ENCODE results near the gene CEP152. TPM values are rescaled to one million over a fixed set of nuclear protein-coding genes. Genes with fewer than 3 reads are reported as not detected.

The CEP152 gene
- total and polyA plus RNA-seq, 2 of the 13 experiments (the other 11 are each of a cell fraction or from before 2014, with no cell fraction given), result 1.3 to 14.7 TPM

DNA sequence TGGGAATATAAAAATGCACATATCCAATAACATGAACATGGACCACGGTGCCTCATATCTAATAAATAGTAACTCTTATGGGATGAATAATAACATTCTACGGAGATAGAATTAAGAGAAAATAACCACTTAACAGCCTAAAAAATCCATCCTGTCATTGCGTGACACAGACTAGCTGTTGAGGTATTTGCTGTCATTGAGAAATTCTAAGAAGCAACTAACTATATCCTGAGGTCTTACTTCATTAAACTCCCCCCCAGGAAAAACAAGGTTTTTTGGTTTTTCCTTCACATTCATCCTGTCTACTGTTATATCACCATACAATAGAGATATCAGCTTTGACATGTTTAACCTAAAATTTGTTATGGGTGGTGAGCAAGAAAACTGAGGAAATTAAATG lies 14.3 kb downstream of the CEP152 start:
- CTCF ChIA-PET (ENCODE audit: low intra/inter-chr PET ratio, low total read pairs), result no interaction called here
- DNase-seq (ENCODE audit: low spot score), result no peak
- H3K4me1 ChIP-seq (ENCODE audit: insufficient read depth, low read length), result peaks cover 21% of the 10 kb centered on the region
- H3K27me3 ChIP-seq (ENCODE audit: control insufficient read depth in 1 of 2, insufficient read depth in 2 of 2, low read length in 2 of 2), result no peaks in the 10 kb centered on the region; a peak in 1 of 5 replicates
- H2AFZ ChIP-seq (ENCODE audit: low read length), result no peak overlapping the region
- intact Hi-C loops (cut with micrococcal nuclease; ENCODE audit: unreplicated experiment) (no loop called here), in situ Hi-C loops (cut with HindIII; ENCODE audit: extremely low pct_ligation_motif_present, low pct_unique_long_range_greater_than_20kb) (no loop called here)
- POLR2A ChIA-PET, result no interaction called here
- TF ChIP-seq, protein P1, sequence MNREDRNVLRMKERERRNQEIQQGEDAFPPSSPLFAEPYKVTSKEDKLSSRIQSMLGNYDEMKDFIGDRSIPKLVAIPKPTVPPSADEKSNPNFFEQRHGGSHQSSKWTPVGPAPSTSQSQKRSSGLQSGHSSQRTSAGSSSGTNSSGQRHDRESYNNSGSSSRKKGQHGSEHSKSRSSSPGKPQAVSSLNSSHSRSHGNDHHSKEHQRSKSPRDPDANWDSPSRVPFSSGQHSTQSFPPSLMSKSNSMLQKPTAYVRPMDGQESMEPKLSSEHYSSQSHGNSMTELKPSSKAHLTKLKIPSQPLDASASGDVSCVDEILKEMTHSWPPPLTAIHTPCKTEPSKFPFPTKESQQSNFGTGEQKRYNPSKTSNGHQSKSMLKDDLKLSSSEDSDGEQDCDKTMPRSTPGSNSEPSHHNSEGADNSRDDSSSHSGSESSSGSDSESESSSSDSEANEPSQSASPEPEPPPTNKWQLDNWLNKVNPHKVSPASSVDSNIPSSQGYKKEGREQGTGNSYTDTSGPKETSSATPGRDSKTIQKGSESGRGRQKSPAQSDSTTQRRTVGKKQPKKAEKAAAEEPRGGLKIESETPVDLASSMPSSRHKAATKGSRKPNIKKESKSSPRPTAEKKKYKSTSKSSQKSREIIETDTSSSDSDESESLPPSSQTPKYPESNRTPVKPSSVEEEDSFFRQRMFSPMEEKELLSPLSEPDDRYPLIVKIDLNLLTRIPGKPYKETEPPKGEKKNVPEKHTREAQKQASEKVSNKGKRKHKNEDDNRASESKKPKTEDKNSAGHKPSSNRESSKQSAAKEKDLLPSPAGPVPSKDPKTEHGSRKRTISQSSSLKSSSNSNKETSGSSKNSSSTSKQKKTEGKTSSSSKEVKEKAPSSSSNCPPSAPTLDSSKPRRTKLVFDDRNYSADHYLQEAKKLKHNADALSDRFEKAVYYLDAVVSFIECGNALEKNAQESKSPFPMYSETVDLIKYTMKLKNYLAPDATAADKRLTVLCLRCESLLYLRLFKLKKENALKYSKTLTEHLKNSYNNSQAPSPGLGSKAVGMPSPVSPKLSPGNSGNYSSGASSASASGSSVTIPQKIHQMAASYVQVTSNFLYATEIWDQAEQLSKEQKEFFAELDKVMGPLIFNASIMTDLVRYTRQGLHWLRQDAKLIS (CRISPR knock-in tag; IDR thresholded peaks at IDR 0.05), result no peak
- no peak for TF ChIP-seq RFX5 (IDR thresholded peaks at IDR 0.05; ENCODE audit: low read depth, low read length)
- no peak for TF ChIP-seq YEATS2 (CRISPR knock-in tag; IDR thresholded peaks at IDR 0.05; ENCODE audit: borderline replicate concordance)
- no peak for TF ChIP-seq ZNF20 (CRISPR knock-in tag; IDR thresholded peaks at IDR 0.05)
- TF ChIP-seq ZBTB38 (CRISPR knock-in tag; IDR thresholded peaks at IDR 0.05), result no peak
- no peak for TF ChIP-seq ZNF160 (CRISPR knock-in tag; IDR thresholded peaks at IDR 0.05)
- TF ChIP-seq, protein P2, sequence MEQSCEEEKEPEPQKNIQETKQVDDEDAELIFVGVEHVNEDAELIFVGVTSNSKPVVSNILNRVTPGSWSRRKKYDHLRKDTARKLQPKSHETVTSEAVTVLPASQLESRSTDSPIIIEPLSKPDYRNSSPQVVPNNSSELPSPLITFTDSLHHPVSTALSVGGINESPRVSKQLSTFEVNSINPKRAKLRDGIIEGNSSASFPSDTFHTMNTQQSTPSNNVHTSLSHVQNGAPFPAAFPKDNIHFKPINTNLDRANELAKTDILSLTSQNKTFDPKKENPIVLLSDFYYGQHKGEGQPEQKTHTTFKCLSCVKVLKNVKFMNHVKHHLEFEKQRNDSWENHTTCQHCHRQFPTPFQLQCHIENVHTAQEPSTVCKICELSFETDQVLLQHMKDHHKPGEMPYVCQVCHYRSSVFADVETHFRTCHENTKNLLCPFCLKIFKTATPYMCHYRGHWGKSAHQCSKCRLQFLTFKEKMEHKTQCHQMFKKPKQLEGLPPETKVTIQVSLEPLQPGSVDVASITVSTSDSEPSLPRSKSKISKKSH (CRISPR knock-in tag; IDR thresholded peaks at IDR 0.05; ENCODE audit: borderline replicate concordance), result no peak
- TF ChIP-seq SMAD1 (CRISPR knock-in tag; IDR thresholded peaks at IDR 0.05; ENCODE audit: borderline replicate concordance, low read depth), result no peak
- TF ChIP-seq MTA1 (CRISPR knock-in tag; IDR thresholded peaks at IDR 0.05; ENCODE audit: borderline replicate concordance), result no peak
- TF ChIP-seq ZNF17 (CRISPR knock-in tag; IDR thresholded peaks at IDR 0.05), result no peak
- TF ChIP-seq ZNF83 (CRISPR knock-in tag; IDR thresholded peaks at IDR 0.05; ENCODE audit: borderline replicate concordance), result no peak
- no peak for TF ChIP-seq ZNF12 (CRISPR knock-in tag; IDR thresholded peaks at IDR 0.05)
- TF ChIP-seq ZMAT3 (CRISPR knock-in tag; conservative IDR thresholded peaks at IDR 0.05), result no peak
- no peak for TF ChIP-seq ZNF672 (CRISPR knock-in tag; IDR thresholded peaks at IDR 0.05)
- no peak for TF ChIP-seq KLF9 (CRISPR knock-in tag; IDR thresholded peaks at IDR 0.05; ENCODE audit: low read depth)
- TF ChIP-seq ZSCAN20 (CRISPR knock-in tag; IDR thresholded peaks at IDR 0.05; ENCODE audit: borderline replicate concordance), result no peak
- no peak for TF ChIP-seq MAZ (IDR thresholded peaks at IDR 0.05; ENCODE audit: borderline replicate concordance, low read depth, low read length)
- no peak for TF ChIP-seq MAZ (CRISPR knock-in tag; IDR thresholded peaks at IDR 0.05; ENCODE audit: low read depth)
- TF ChIP-seq SP4 (CRISPR knock-in tag; IDR thresholded peaks at IDR 0.05), result no peak
- no peak for TF ChIP-seq ADNP (CRISPR knock-in tag; IDR thresholded peaks at IDR 0.05)
- ATAC-seq, result no peak
- FAIRE-seq, result no peak
- H4K20me1 ChIP-seq (ENCODE audit: insufficient read depth, low read length), result no peaks in the 10 kb centered on the region
- H3K27ac ChIP-seq (ENCODE audit: extremely low read length, insufficient read depth, low read length), result no peak overlapping the region
- 96% methylated on average over 3 of the region's 3 CpGs for whole genome bisulfite sequencing (ENCODE audit: low lambda C conversion rate)
- H3K9me3 ChIP-seq (ENCODE audit: low read length), result no peaks in the 10 kb centered on the region
- BruUV-seq (replicated peaks), result no TSS peak
- peaks cover 2 to 17% of the 10 kb centered on the region in 2 experiments; a peak in 3 of 5 replicates for H3K36me3 ChIP-seq (replicated peaks in 1 of 2; ENCODE audit: control insufficient read depth in 1 of 2, insufficient read depth in 2 of 2, low read length in 2 of 2)
- peaks cover 12% of the 10 kb centered on the region for H3K79me2 ChIP-seq (ENCODE audit: insufficient read depth, low read length)
- H3K9ac ChIP-seq (ENCODE audit: insufficient read depth, low read depth, low read length), result no peak overlapping the region
- H3K4me2 ChIP-seq (ENCODE audit: low read depth, low read length), result no peak overlapping the region
- no peak overlapping the region for H3K4me3 ChIP-seq (replicated peaks in 1 of 3; ENCODE audit: insufficient read depth in 1 of 3, low read depth in 2 of 3, low read length in 3 of 3)
